GM12864 (cell line): Measurements from ENCODE around the gene CUBN.

Experiments
- DNase-seq: peaks from one replicate; pipeline ENCODE4 v3.0.0-alpha.2; 2011; ENCODE audit warnings: low read depth
- H3K4me3 ChIP-seq: 2 replicates; pipeline ENCODE4 v1.5.1; 2011; ENCODE audit warnings: mild to moderate bottlenecking, low read depth, low read length, control low read depth
- CTCF ChIP-seq: IDR thresholded peaks from 2 replicates; pipeline ENCODE4 v1.5.1; 2011; ENCODE audit warnings: low read depth, mild to moderate bottlenecking, moderate library complexity, low read length, control low read depth, inconsistent platforms; ENCODE audit errors: missing control alignments

Gene CUBN

DNA sequence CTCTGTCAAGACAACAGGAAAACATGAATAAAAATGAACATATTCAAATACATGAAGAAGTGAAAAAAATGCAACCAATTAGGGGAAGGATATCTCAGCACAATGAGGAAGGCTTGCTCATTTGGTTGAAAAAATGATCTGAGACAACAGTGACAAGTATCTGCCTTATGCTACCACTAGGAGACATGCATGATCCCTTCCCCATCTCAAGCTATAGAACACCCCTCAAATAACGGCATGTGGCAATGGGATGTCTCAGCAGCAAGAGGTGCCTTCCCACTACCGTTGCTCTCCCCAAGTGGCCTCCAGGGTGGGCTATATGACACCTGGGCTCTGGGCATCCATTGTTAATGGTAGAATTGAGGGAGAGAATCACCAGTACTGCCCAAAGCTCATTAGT is 214.3 kb downstream of the CUBN start:
- no peak for DNase-seq
- no peak for TF ChIP-seq CTCF
- H3K4me3 ChIP-seq = no peak overlapping the region

GRCh38 chr10:16913266-16913665 is 216.3 kb downstream of the CUBN start:
- TF ChIP-seq CTCF = no peak
- no peak for DNase-seq
- H3K4me3 ChIP-seq = no peak overlapping the region

DNA sequence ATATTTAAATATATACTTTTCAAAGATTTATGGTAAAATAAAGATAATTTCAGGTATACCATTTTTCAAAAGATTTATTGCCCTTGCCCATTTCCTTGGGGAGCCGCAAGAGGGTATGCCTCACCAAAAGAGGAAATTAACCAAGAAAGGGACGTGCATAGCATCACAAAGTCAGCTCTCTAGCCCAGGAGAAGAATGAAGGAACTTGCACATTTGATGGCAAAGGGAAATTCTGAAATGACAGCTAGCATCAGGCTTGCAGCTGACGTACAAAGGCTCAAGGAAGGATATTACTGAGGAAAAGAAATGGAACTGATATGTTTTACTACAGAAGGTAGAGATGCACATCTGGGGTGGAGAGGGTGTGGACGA is 218.8 kb downstream of the CUBN start:
- no peak for TF ChIP-seq CTCF
- no peak overlapping the region for H3K4me3 ChIP-seq
- no peak for DNase-seq

DNA sequence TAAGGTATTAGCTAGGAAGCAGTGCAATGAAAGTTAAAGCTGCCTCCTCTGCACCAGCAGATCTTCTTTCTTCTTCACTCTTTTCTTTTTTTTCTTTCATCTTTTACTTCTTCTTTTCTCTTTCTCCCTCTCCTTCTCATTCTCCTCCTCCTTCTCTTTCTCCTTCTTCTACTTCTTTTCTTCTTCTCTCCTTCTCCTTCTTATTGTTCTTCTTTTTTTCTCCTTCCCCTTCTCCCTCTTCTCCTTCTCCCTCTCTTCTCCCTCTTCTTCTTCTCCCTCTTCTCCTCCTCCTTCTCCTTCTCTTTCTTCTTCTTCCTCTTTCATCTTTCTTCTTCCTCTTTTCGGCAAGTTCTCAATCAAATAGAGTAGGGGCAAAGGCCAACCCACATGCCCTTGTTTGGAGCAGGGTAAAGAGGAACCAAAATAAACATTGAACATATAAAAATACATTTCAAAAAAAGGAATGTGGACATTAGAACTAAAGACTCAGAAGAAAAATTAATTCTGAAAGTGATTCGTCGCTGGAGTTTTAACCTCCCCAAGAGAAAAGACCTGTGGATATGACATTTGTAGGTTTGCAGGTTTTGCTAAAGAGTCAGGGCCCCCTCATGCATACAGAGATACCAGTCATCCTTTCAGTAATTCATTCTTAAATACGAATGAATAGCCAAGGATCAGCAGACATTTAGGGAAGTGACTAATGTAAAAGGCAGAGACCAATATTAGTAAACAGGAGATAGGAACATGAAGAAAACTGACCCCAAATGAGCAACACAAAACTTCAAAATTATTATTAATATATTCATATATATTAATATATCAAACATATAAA is 219.4 kb downstream of the CUBN start:
- no peak for TF ChIP-seq CTCF

DNA sequence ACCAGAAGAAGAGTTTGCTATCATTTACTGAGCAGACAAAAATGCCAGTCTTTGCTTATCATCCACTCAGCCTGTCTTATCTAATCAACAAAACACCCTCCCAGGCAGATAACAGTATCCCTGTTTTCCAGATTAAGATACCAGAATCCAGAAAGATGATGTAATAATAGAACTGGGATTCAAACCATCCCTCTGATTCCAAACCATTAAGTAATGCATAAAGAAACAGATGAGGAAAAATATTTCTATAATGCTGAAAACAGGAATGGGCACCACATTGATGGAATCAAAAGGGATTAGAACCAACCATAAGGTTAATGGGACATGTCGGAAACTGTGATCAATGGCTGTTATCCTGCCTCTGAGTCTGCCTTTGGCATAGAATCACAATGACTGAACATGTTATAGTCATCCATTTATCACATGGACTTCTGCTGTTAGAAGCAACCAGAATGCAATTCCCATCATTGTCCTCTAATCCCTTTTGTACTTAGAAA is 220.3 kb downstream of the CUBN start:
- no peak overlapping the region for H3K4me3 ChIP-seq
- TF ChIP-seq CTCF = no peak
- no peak for DNase-seq

More for the DNA sequence above, 219.4 kb downstream of the CUBN start:
- DNase-seq = no peak
- no peak overlapping the region for H3K4me3 ChIP-seq

DNA sequence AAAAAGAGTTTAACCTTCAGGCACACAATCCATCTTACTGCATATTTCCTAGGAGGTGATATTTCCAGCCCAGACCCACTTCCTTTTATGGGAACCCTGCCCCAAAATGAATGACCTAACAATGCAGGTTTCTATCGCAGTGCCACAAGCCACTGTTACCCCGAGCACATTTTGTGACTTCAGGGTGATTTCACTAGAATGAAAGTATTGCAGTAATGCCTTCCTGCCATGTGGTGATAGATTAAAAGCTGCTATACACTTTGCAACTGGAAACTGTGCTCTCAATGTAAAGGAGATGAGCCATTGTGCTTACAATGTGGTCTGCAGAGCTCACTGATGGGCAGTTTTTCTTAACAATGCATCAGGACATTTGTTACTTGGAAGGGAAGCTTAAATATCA is 221.9 kb downstream of the CUBN start:
- no peak for DNase-seq
- TF ChIP-seq CTCF = no peak
- no peak overlapping the region for H3K4me3 ChIP-seq

DNA sequence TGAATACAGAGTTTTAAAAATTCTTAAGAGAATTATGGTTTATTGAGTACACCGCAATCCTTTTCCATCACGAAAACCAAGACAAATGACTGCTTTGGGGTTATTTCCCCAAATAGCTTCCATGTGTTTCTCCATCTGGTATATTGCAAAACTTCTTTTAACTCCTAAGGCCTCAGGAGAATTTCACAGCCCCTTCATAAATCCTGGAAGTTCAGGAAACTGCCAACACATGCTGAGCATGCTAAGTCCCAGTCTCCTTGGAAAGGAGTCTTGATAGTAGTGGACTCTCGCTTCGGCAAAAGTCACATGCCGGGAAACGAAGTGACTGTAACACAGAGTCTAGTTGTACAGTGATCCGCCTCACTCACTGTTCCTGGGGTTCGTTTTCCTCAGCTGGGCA is 224.3 kb downstream of the CUBN start:
- no peak for TF ChIP-seq CTCF
- no peak for DNase-seq
- H3K4me3 ChIP-seq = no peak overlapping the region
